Heart left ventricle (tissue), 16 donors: ENCODE measurements around the gene RCN2. TPM values are rescaled to one million over a fixed set of nuclear protein-coding genes. Genes with fewer than 3 reads are reported as not detected.

Experiments
- ATAC-seq, 4 donors: fragments of 200-7000 bp; cut with Tn5 transposase; one replicate each; pipeline ENCODE4 v1.9.1; 2020 to 2022; ENCODE audit warnings: moderate library complexity in 4 of 4, mild to moderate bottlenecking in 3 of 4, moderate number of reproducible peaks in 1 of 4
- DNase-seq, 5 donors: peaks; one replicate each; pipeline ENCODE4 v3.0.0-alpha.2; 2020
- H3K27ac ChIP-seq, 12 donors: fragments of 200-600 bp; sonication (generic) in 4 of 12; one replicate each; pipeline versions ENCODE4 v1.5.0 to v1.8.0; 2016 to 2022; ENCODE audit warnings: mild to moderate bottlenecking in 2 of 12
- H3K27me3 ChIP-seq, 9 donors: fragments of 200-600 bp; sonication (generic) in 2 of 9; one replicate each; pipeline versions ENCODE4 v1.5.1 to v1.8.0; 2016 to 2022; ENCODE audit warnings: mild to moderate bottlenecking in 3 of 9
- H3K36me3 ChIP-seq, 9 donors: fragments of 200-600 bp; sonication (generic) in 2 of 9; one replicate each; pipeline versions ENCODE4 v1.5.0 to v1.8.0; 2018 to 2022; ENCODE audit warnings: mild to moderate bottlenecking in 2 of 9
- H3K4me1 ChIP-seq, 12 donors: fragments of 200-600 bp; sonication (generic) in 4 of 12; one replicate each; pipeline versions ENCODE4 v1.5.0 to v1.8.0; 2016 to 2022; ENCODE audit warnings: mild to moderate bottlenecking in 3 of 12
- H3K4me3 ChIP-seq, 12 donors: fragments of 200-600 bp; sonication (generic) in 4 of 12; one replicate each; pipeline versions ENCODE4 v1.5.0 to v1.8.0; 2017 to 2022; ENCODE audit warnings: mild to moderate bottlenecking in 9 of 12, moderate library complexity in 4 of 12
- H3K9me3 ChIP-seq, 12 donors: fragments of 200-600 bp; sonication (generic) in 4 of 12; one replicate each; pipeline versions ENCODE4 v1.5.0 to v1.8.0; 2016 to 2022; ENCODE audit warnings: mild to moderate bottlenecking in 1 of 12
- CTCF ChIP-seq, 12 donors: fragments of 200-600 bp; sonication (generic) in 4 of 12; IDR thresholded peaks; one replicate each; pipeline versions ENCODE4 v1.5.0 to v1.8.0; 2018 to 2022; ENCODE audit warnings: antibody characterized with exemption in 12 of 12, mild to moderate bottlenecking in 5 of 12
- POLR2A ChIP-seq, 2 donors: fragments of 450-650 bp; IDR thresholded peaks; one replicate each; pipeline ENCODE4 v1.6.1; 2017; ENCODE audit warnings: antibody characterized with exemption in 2 of 2, mild to moderate bottlenecking in 2 of 2, moderate library complexity in 2 of 2
- WGBS, 4 donors: extraction: QIAGEN DNeasy Blood & Tissue Kit in 2 of 4; methylation state at CpG; one replicate each; pipeline versions ENCODE4 v1.1.5 to v1.1.7; 2013 to 2018; 5-methylcytosine and 5-hydroxymethylcytosine counted together
- intact Hi-C, 10 donors: fragments of 100-400 bp; cut with DNase I; formaldehyde crosslinking; loops; one replicate each; pipeline versions ENCODE4 v1.11.1 to v1.14.2; 2022
- polyA plus RNA-seq, 2 donors: library from polyadenylated mRNA; stranded (reverse); fragments of 200-250 nt; gene quantifications; one replicate each; pipeline ENCODE4 v1.2.3, GENCODE V29; 2013
- total RNA-seq, 9 donors: library from RNA; depleted of rRNA in 2 of 9; stranded (reverse); fragments of >200 nt in 2 of 9; fragmentation: NEBNext Ultra II Directional in 3 of 9; extraction: Animal tissue kit (Norgen Biotek cat#: 25700) in 3 of 9; gene quantifications; one replicate each; pipeline versions ENCODE4 v1.1.0 to v1.2.4, GENCODE V29; 2016 to 2023
- donor health status: ischemic (EF 13 %, LVEDD 7.1; RV severe dilation, severe dysfunction).
- donor health status: healthy with polysubstance abuse.
- donor health status: DM: no; HTN: yes; CAD: no.
- donor health status: DM: no; HTN: no; CAD: no.
- donor health status: ischemic (EF 25% LVEDD 6.9; RV normal size, moderate dysfunction).
- donor health status: ischemic (EF 25% LVEDD 5.7; RV mildly dilated, moderate dysfunction).
- donor health status: healthy.
- donor health status: DM: yes; HTN: yes; CAD: no.
- donor health status: ischemic (EF 35%, LVEDD 5.7; RV mildly dilated, moderate dysfunction).
- donor health status: nonischemic (EF 11% LVEDD 7.7; RV severe dilation, severe dysfunction).
- donor health status: DM: yes; HTN: yes; CAD: no.
- donor health status: PGD.
- donor health status: ischemic (EF 29% LVEDD 5.4; RV normal size, mild dysfunction).
- donor health status: nonischemic (EF 23%, LVEDD 6.1; RV moderate dilation, normal function).

Gene RCN2
- total and polyA plus RNA-seq, 11 donors, result 17.3 to 38.6 (median 28.7) TPM

GRCh38 chr15:76928201-76928600 lies 3.3 kb upstream of the RCN2 start:
- Histone ChIP-seq H3K36me3 (peaks cover 0 to 6% (median 0%) of the 10 kb centered on the region in 9 donors), H3K9me3 (no peaks in the 10 kb centered on the region), H3K27ac (no peak overlapping the region), H3K4me3 (no peak overlapping the region), H3K4me1 (peaks cover 0 to 18% (median 10%) of the 10 kb centered on the region in 12 donors), H3K27me3 (no peaks in the 10 kb centered on the region)
- 90 to 94% (median 92%) methylated on average over 3 of the region's 3 CpGs for WGBS, 4 donors
- DNase-seq (no peak), ATAC-seq (no peak)
- intact Hi-C loops, result no loop called here
- no peak for TF ChIP-seq CTCF (IDR thresholded peaks at IDR 0.05)
- TF ChIP-seq POLR2A (IDR thresholded peaks at IDR 0.05), result no peak

- Histone ChIP-seq H3K4me3 (no peak overlapping the region), H3K9me3 (no peaks in the 10 kb centered on the region), H3K27me3 (no peaks in the 10 kb centered on the region), H3K36me3 (peaks cover 0 to 14% (median 5%) of the 10 kb centered on the region in 9 donors), H3K4me1 (peaks cover 0 to 19% (median 10%) of the 10 kb centered on the region in 12 donors), H3K27ac (no peak overlapping the region)
- no peak for TF ChIP-seq POLR2A (IDR thresholded peaks at IDR 0.05)
- no peak for TF ChIP-seq CTCF (IDR thresholded peaks at IDR 0.05)
- ATAC-seq (no peak), DNase-seq (no peak)
- intact Hi-C loops, result no loop called here
These were observed 2.4 kb upstream of the RCN2 start for GRCh38 chr15:76929011-76929760.

GRCh38 chr15:76930831-76931396 lies 635 bp upstream of the RCN2 start:
- ATAC-seq (no peak), DNase-seq (no peak)
- Histone ChIP-seq H3K4me3 (peak overlapping the region; percentile 10 to 100 (median 78)), H3K4me1 (peaks cover 0 to 19% (median 10%) of the 10 kb centered on the region in 12 donors), H3K27ac (peak overlapping the region in 11 of 12 donors; percentile 69 to 91 (median 74)), H3K27me3 (no peaks in the 10 kb centered on the region), H3K36me3 (peaks cover 0 to 32% (median 18%) of the 10 kb centered on the region in 9 donors), H3K9me3 (no peaks in the 10 kb centered on the region)
- TF ChIP-seq CTCF (IDR thresholded peaks at IDR 0.05) (no peak), POLR2A (IDR thresholded peaks at IDR 0.05) (no peak)
- intact Hi-C loops, result loop anchor here in 1 of 10 donors (2.0 kb wide), 1 partner anchor 26 kb away; the partner anchor contains the start of gene SCAPER
- WGBS, 4 donors, result 20 to 26% (median 25%) methylated on average over 7 of the region's 7 CpGs
